Measurements from ENCODE around the gene MXD4. TPM values are rescaled to one million over a fixed set of nuclear protein-coding genes. Genes with fewer than 3 reads are reported as not detected.
"Not testable (repeated sequence)": the region's sequence is repeated elsewhere in the genome, so short reads cannot be mapped to it uniquely, and the experiment has no call there.

Gene MXD4
- total and polyA plus RNA-seq, 2 experiments from 2014 or later, result 30.9 to 70.5 TPM

DNA sequence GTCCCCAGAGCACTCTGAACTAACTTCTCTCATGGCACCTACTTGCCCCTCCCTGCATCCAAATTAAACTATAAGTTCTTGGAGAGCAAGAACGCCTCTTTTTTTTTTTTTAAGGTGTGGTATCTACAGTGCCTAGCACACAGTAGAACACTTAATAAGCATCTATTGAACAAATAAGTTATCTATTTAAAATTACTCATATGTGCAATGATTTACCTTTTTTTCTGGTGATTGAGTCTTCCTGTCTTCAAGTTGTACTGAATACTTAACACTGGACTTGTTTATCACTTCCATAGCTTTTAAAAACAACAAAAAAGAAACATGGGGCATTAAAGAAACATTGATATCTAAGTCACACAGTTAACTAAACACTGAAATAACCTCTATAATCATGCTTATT lies 49.1 kb downstream of the MXD4 start:
- Histone ChIP-seq H3K9me3 (ENCODE audit: low read depth) (no peaks in the 10 kb centered on the region), H2AFZ (no peak overlapping the region), H3K36me3 (ENCODE audit: low read depth) (no peaks in the 10 kb centered on the region), H3K4me2 (ENCODE audit: unreplicated experiment) (no peak overlapping the region), H3K4me3 (no peak overlapping the region), H3K9me2 (ENCODE audit: insufficient read depth) (no peaks in the 10 kb centered on the region), H3K79me2 (ENCODE audit: insufficient read depth) (no peaks in the 10 kb centered on the region), H3F3A (ENCODE audit: insufficient read depth) (no peaks in the 10 kb centered on the region), H3K27me3 (replicated peaks; ENCODE audit: insufficient read depth) (no peaks in the 10 kb centered on the region), H3K27ac (no peak overlapping the region), H3K4me1 (ENCODE audit: insufficient read depth) (0 out of 2 replicates have a peak, but pooled peaks cover 6% of the 10 kb centered on the region), H4K20me1 (ENCODE audit: insufficient read depth) (no peaks in the 10 kb centered on the region), H3K9ac (no peak overlapping the region)
- no peak for DNase-seq
- 81 to 97% methylated on average over 1 of the region's 1 CpG for WGBS, 2 experiments (ENCODE audit: low coverage in 1 of 2, low lambda C conversion rate in 2 of 2, missing lambda C conversion rate in 2 of 2)
- in situ Hi-C loops (cut with MboI), result no loop called here
- TF ChIP-seq EZH2 (IDR thresholded peaks at IDR 0.05; ENCODE audit: insufficient read depth, poor library complexity, severe bottlenecking) (no peak), EZH2phosphoT487 (IDR thresholded peaks at IDR 0.05; ENCODE audit: insufficient read depth, low read depth) (no peak)

DNA sequence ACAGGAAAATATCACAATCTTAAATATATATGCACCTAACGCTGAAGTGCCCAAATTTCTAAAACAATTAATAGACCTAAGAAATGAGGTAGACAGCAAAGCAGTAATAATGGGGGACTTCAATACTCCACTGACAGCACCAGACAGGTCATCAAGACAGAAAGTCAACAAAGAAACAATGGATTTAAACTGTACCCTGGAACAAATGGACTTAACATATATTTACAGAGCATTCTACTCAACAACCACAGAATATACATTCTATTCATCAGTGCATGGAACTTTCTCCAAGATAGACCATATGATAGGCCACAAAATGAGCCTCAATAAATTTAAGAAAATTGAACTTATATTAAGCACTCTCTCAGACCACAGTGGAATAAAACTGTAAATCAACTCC lies 59.1 kb downstream of the MXD4 start:
- H3K9me2 ChIP-seq (ENCODE audit: insufficient read depth); in situ Hi-C loops (cut with MboI); H3K36me3 ChIP-seq (ENCODE audit: low read depth); H3K27ac ChIP-seq; H3K4me2 ChIP-seq (ENCODE audit: unreplicated experiment); DNase-seq; H3K9ac ChIP-seq; H2AFZ ChIP-seq; H3F3A ChIP-seq (ENCODE audit: insufficient read depth); H3K4me1 ChIP-seq (ENCODE audit: insufficient read depth); H3K27me3 ChIP-seq (replicated peaks; ENCODE audit: insufficient read depth); H3K79me2 ChIP-seq (ENCODE audit: insufficient read depth); H3K4me3 ChIP-seq; H3K9me3 ChIP-seq (ENCODE audit: low read depth); H4K20me1 ChIP-seq (ENCODE audit: insufficient read depth): not testable (repeated sequence)
- WGBS, 2 experiments (ENCODE audit: low coverage in 1 of 2, low lambda C conversion rate in 2 of 2, missing lambda C conversion rate in 2 of 2), result 89 to 100% methylated on average over 1 of the region's 1 CpG

Small RNA genes lying within 50 kb of the gene (small RNA-seq; reads per million reads assigned to genes)
- not detected for gene COX6B1P5 (ENCODE audit: low read depth, low replicate concordance)

Other genes with a start within 250 kb of the MXD4 start
- gene NAT8L, start 202.8 kb downstream of the MXD4 start, total RNA-seq (2014; rRNA removed; shearing (Covaris generic)), result 0.38 TPM in 1 of 2 replicates, not detected in the other
- 0.03 TPM in 1 of 2 replicates, not detected in the other for gene NAT8L, start 202.8 kb downstream of the MXD4 start, polyA plus RNA-seq (2016; fragmentation: Nextera tagmentation; extraction: Ambion mirVana)
- 10.2 and 14.9 TPM in 2 replicates for gene HAUS3, start 20.0 kb downstream of the MXD4 start, total RNA-seq (2014; rRNA removed; shearing (Covaris generic))
- gene HAUS3, start 20.0 kb downstream of the MXD4 start, polyA plus RNA-seq (2016; fragmentation: Nextera tagmentation; extraction: Ambion mirVana), result 11.6 and 13.8 TPM in 2 replicates
- gene POLN, start 20.0 kb downstream of the MXD4 start, total RNA-seq (2014; rRNA removed; shearing (Covaris generic)), result 1.8 and 3.9 TPM in 2 replicates
- 0.91 and 1.6 TPM in 2 replicates for gene POLN, start 20.0 kb downstream of the MXD4 start, polyA plus RNA-seq (2016; fragmentation: Nextera tagmentation; extraction: Ambion mirVana)
- 8.9 and 9.6 TPM in 2 replicates for gene ZFYVE28, start 156.5 kb upstream of the MXD4 start, total RNA-seq (2014; rRNA removed; shearing (Covaris generic))
- 4.6 and 4.8 TPM in 2 replicates for gene ZFYVE28, start 156.5 kb upstream of the MXD4 start, polyA plus RNA-seq (2016; fragmentation: Nextera tagmentation; extraction: Ambion mirVana)
- not detected in 2 replicates for gene CFAP99, start 156.8 kb upstream of the MXD4 start, total RNA-seq (2014; rRNA removed; shearing (Covaris generic))
- not detected in 2 replicates for gene CFAP99, start 156.8 kb upstream of the MXD4 start, polyA plus RNA-seq (2016; fragmentation: Nextera tagmentation; extraction: Ambion mirVana)
- gene RNF4, start 207.0 kb upstream of the MXD4 start, total RNA-seq (2014; rRNA removed; shearing (Covaris generic)), result 66.5 and 67.5 TPM in 2 replicates
- 63.1 and 67.8 TPM in 2 replicates for gene RNF4, start 207.0 kb upstream of the MXD4 start, polyA plus RNA-seq (2016; fragmentation: Nextera tagmentation; extraction: Ambion mirVana)